Activated B cell treated with CpG ODN at 0.5 μM for 24 hours (primary cell): ENCODE measurements around the gene MAPK8IP1. TPM values are rescaled to one million over a fixed set of nuclear protein-coding genes. Genes with fewer than 3 reads are reported as not detected.
"Not testable (repeated sequence)": the region's sequence is repeated elsewhere in the genome, so short reads cannot be mapped to it uniquely, and the experiment has no call there.

Source experiments
- ATAC-seq: fragments of 200-7000 bp; cut with Tn5 transposase; one replicate; pipeline ENCODE4 v1.10.0; 2021; ENCODE audit warnings: low read depth, mild to moderate bottlenecking, moderate library complexity
- CTCF ChIA-PET: fragments of 350-600 bp; sonication (Branson Sonifier 250); formaldehyde crosslinking; loops from one replicate; lab custom pipeline; 2021; ENCODE audit warnings: antibody characterized with exemption; lab: Charles Lee
- POLR2A ChIA-PET: fragments of 350-600 bp; sonication (Branson Sonifier 250); formaldehyde crosslinking; loops from one replicate; lab custom pipeline; 2021; ENCODE audit warnings: antibody characterized with exemption; lab: Charles Lee
- DNase-seq: peaks from one replicate; pipeline ENCODE4 v3.0.0; 2022
- H3K27ac Mint-ChIP-seq: one replicate; pipeline ENCODE4 v1.8.0; 2020; ENCODE audit warnings: mixed read lengths
- H3K27me3 Mint-ChIP-seq: one replicate; pipeline ENCODE4 v1.8.0; 2021; ENCODE audit warnings: mixed read lengths
- H3K36me3 Mint-ChIP-seq: one replicate; pipeline ENCODE4 v1.8.0; 2021; ENCODE audit warnings: low read depth, mixed read lengths
- H3K4me1 Mint-ChIP-seq: one replicate; pipeline ENCODE4 v1.8.0; 2021; ENCODE audit warnings: mixed read lengths
- H3K4me3 Mint-ChIP-seq: one replicate; pipeline ENCODE4 v1.8.0; 2020; ENCODE audit warnings: mild to moderate bottlenecking, mixed read lengths
- H3K9me3 Mint-ChIP-seq: one replicate; pipeline ENCODE4 v1.8.0; 2020; ENCODE audit warnings: mixed read lengths
- intact Hi-C: fragments of 100-400 bp; cut with micrococcal nuclease; formaldehyde crosslinking; loops from one replicate; pipeline ENCODE4 v1.15.1; 2024
- total RNA-seq: library from RNA; stranded (reverse); gene quantifications from 2 replicates; pipeline ENCODE4 v1.2.3, GENCODE V29; 2022
- TF ChIP-seq, protein P1 (sequence below): fragments of 200-600 bp; IDR thresholded peaks from one replicate; pipeline ENCODE4 v1.8.0; 2022; ENCODE audit warnings: antibody characterized with exemption, mild to moderate bottlenecking

MAPK8IP1 gene
- total RNA-seq, 1 donor from 2014 or later, result 1.9 TPM

DNA sequence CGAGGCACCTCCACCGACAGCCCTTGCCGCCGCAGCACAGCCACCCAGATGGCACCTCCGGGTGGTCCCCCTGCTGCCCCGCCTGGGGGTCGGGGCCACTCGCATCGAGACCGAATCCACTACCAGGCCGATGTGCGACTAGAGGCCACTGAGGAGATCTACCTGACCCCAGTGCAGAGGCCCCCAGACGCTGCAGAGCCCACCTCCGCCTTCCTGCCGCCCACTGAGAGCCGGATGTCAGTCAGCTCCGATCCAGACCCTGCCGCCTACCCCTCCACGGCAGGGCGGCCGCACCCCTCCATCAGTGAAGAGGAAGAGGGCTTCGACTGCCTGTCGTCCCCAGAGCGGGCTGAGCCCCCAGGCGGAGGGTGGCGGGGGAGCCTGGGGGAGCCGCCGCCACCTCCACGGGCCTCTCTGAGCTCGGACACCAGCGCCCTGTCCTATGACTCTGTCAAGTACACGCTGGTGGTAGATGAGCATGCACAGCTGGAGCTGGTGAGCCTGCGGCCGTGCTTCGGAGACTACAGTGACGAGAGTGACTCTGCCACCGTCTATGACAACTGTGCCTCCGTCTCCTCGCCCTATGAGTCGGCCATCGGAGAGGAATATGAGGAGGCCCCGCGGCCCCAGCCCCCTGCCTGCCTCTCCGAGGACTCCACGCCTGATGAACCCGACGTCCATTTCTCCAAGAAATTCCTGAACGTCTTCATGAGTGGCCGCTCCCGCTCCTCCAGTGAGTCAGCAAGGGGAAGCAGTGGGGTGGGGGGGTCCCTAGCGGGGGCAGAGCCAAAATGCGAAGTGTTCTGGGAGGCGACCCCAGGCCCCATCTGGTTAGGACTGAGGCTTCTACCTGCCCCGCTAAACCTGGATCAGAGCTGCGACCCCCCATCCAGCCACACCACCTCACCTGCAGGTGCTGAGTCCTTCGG, 17.3 kb downstream of the MAPK8IP1 start:
- DNase-seq (no peak), ATAC-seq (no peak)
- Mint-ChIP-seq H3K27ac (no peak overlapping the region), H3K36me3 (no peaks in the 10 kb centered on the region), H3K9me3 (no peaks in the 10 kb centered on the region), H3K4me3 (no peak overlapping the region), H3K27me3 (peaks cover 10% of the 10 kb centered on the region), H3K4me1 (peaks cover 19% of the 10 kb centered on the region)
- POLR2A ChIA-PET, result interaction anchor here (1.6 kb wide), 1 partner anchor 15 kb away, joined by 4 read pairs; the partner anchor contains the start of gene PEX16
- CTCF ChIA-PET, result no interaction called here
- TF ChIP-seq, protein P1, sequence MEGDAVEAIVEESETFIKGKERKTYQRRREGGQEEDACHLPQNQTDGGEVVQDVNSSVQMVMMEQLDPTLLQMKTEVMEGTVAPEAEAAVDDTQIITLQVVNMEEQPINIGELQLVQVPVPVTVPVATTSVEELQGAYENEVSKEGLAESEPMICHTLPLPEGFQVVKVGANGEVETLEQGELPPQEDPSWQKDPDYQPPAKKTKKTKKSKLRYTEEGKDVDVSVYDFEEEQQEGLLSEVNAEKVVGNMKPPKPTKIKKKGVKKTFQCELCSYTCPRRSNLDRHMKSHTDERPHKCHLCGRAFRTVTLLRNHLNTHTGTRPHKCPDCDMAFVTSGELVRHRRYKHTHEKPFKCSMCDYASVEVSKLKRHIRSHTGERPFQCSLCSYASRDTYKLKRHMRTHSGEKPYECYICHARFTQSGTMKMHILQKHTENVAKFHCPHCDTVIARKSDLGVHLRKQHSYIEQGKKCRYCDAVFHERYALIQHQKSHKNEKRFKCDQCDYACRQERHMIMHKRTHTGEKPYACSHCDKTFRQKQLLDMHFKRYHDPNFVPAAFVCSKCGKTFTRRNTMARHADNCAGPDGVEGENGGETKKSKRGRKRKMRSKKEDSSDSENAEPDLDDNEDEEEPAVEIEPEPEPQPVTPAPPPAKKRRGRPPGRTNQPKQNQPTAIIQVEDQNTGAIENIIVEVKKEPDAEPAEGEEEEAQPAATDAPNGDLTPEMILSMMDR, result no peak
- intact Hi-C loops, result no loop called here

DNA sequence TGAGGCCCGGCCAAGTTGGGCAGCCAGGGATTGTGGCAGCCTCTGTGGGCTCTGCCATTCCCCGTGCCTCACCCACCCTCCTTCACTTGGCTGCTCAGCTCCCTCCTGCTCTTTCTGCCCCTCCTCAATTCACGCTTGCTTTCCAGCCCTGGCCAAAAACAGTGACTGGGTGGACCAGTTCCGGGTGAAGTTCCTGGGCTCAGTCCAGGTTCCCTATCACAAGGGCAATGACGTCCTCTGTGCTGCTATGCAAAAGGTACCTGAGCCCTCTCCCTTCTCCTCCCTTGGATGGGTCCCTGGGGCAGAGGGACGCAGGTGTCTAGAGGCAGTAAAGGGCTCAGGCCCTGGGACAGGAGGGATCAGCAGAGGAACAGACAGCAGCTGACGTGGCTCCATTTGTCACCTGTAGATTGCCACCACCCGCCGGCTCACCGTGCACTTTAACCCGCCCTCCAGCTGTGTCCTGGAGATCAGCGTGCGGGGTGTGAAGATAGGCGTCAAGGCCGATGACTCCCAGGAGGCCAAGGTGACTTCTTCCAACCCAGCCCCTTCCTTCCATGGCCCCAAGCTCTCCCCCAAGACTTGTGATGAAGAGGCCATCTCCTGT, 19.0 kb downstream of the MAPK8IP1 start:
- intact Hi-C loops, result no loop called here
- Mint-ChIP-seq H3K36me3 (peaks cover 5% of the 10 kb centered on the region), H3K4me3 (no peak overlapping the region), H3K4me1 (peaks cover 15% of the 10 kb centered on the region), H3K27ac (no peak overlapping the region), H3K27me3 (peaks cover 4% of the 10 kb centered on the region), H3K9me3 (no peaks in the 10 kb centered on the region)
- no peak for DNase-seq
- no peak for ATAC-seq
- ChIA-PET POLR2A (interaction anchor here (1.3 kb wide), 1 partner anchor 12 kb away, joined by 4 read pairs; no protein-coding TSS in a partner anchor), CTCF (no interaction called here)
- TF ChIP-seq, protein P1, result no peak

DNA sequence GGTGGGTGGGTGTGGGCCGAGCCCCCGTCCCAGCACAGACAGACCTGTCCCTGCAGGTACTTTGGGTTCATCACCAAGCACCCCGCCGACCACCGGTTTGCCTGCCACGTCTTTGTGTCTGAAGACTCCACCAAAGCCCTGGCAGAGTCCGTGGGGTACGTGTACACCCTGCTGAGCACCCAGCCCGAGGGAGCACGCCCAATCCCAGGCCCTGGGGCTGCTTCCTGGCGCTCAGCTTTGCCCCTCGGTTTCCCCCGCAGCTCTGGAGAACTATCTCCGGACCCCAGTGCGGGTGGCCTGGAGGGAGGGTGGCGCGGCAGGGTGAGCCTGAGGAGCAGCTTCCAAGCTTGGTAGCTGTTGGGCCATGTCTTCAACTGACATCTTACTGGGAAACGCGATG, 19.6 kb downstream of the MAPK8IP1 start:
- peaks cover 11% of the 10 kb centered on the region for H3K36me3 Mint-ChIP-seq
- peaks cover 4% of the 10 kb centered on the region for H3K27me3 Mint-ChIP-seq
- ChIA-PET CTCF (no interaction called here), POLR2A (interaction anchor here (0.7 to 1.3 kb wide), 2 partner anchors 11 to 21 kb away, joined by 3 to 4 read pairs; no protein-coding TSS in a partner anchor)
- H3K4me1 Mint-ChIP-seq, result peaks cover 14% of the 10 kb centered on the region
- no peak for DNase-seq
- H3K9me3 Mint-ChIP-seq, result no peaks in the 10 kb centered on the region
- no peak overlapping the region for H3K4me3 Mint-ChIP-seq
- intact Hi-C loops, result no loop called here
- TF ChIP-seq, protein P1, result no peak
- ATAC-seq, result no peak
- H3K27ac Mint-ChIP-seq, result no peak overlapping the region

DNA sequence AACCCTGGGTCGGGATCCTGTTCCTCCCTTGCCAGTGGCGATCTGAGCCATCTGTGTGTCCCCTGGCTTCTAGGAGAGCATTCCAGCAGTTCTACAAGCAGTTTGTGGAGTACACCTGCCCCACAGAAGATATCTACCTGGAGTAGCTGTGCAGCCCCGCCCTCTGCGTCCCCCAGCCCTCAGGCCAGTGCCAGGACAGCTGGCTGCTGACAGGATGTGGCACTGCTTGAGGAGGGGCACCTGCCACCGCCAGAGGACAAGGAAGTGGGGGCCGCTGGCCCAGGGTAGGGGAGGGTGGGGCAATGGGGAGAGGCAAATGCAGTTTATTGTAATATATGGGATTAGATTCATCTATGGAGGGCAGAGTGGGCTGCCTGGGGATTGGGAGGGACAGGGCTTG, 20.1 kb downstream of the MAPK8IP1 start:
- DNase-seq, H3K4me3 Mint-ChIP-seq, H3K27ac Mint-ChIP-seq, H3K9me3 Mint-ChIP-seq, H3K27me3 Mint-ChIP-seq, CTCF ChIA-PET, intact Hi-C loops: not testable (repeated sequence)
- peak; percentile 39 for ATAC-seq
- H3K4me1 Mint-ChIP-seq, result peaks cover 14% of the 10 kb centered on the region
- H3K36me3 Mint-ChIP-seq, result peaks cover 16% of the 10 kb centered on the region
- POLR2A ChIA-PET, result interaction anchor here (0.7 kb wide), 1 partner anchor 20 kb away, joined by 3 read pairs; no protein-coding TSS in a partner anchor

DNA sequence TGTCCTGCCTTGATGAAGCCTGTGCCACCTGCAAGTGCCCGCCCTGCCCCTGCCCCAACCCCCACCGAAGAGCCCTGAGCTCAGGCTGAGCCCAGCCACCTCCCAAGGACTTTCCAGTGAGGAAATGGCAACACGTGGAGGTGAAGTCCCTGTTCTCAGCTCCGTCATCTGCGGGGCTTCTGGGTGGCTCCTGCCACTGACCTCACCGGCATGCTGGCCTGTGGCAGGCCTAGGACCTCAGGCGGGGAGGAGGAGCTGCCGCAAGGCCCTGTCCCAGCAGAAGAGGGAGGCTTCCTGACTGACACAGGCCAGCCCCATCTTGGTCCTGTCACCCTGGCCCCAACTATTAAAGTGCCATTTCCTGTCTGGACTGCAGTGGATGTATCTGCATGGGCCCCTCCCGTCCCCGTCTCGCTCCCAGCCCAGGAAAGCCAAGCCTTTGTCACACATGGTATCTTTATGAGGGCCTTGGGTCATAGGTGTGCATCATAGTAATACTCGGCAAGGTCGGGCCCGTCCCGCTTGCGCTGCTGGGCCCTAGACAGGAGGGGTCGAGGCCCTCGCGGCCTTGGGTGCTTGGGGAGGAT, 20.7 kb downstream of the MAPK8IP1 start:
- POLR2A ChIA-PET, result no interaction called here
- DNase-seq (no peak), ATAC-seq (peak; percentile 11)
- CTCF ChIA-PET, result no interaction called here
- Mint-ChIP-seq H3K9me3 (no peaks in the 10 kb centered on the region), H3K36me3 (peaks cover 21% of the 10 kb centered on the region), H3K4me1 (peaks cover 14% of the 10 kb centered on the region), H3K4me3 (no peak overlapping the region), H3K27ac (peak overlapping the region; percentile 66), H3K27me3 (no peaks in the 10 kb centered on the region)
- intact Hi-C loops, result no loop called here
- TF ChIP-seq, protein P1, result no peak
